CD4-positive, alpha-beta T cell treated with Interleukin-15 for 1 hour (primary cell): ENCODE results near the gene MYCL.
"Not testable (repeated sequence)": the region's sequence is repeated elsewhere in the genome, so short reads cannot be mapped to it uniquely, and the experiment has no call there.

Source experiments
- DNase-seq: peaks from one replicate; pipeline ENCODE4 v3.0.0-alpha.2; 2020

MYCL gene

DNA sequence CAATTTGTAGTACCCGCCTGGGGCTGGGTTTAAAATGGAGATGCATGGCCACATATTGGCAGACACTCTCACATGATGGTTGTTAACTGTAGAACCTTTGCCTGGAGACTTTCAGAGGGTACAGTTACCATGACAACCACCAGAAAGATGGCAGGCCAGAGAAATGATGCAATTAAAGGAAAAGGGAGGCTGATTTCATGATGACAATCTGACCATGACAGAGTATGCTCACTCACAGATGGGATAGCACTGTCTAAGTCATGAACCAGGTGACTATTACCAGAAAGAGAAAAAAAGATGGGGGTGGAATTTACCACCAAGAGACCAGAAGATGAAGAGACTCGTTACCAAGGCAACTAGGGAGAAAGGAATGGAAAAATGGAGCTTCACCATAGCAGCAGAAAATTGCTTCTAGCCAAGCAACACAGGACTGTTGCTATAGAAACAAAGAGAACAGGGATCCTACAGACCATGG is 14.9 kb downstream of the MYCL start:
- DNase-seq: no peak

DNA sequence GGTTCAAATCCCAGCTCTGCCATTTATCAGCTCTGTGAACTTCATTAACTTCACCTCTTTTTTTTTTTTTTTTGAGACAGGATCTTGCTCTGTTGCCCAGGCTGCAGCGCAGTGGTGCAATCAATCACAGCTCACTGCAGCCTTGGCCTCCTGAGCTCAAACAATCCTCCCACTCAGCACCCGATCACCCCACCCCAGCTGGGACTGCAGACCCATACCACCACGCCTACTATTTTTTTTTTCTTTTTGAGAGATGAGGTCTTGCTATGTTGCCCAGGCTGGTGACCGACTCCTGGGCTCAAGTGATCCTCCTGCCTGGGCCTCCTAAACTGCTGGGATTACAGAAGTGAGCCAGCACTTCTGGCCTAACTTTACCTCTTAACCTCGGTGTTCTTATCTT is 16.2 kb downstream of the MYCL start:
- DNase-seq: no peak

DNA sequence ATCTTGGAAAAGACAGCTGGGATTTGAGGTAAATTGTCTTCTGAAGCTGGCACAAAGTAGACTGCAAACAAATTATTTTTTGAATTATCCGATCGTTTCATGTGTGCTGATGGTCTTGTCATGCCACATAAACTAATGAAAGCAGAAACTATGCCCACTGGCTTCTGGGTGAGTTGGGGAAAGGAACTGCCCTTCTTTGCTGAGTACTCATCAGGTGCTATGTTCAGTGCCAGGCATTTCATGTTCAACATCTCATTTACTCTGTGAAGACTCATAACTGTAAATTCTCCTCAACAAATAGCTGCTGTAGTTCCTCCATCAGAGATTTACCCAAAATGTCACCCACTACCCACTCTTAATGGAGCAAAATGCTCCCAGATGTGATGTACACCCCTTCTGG is 19.6 kb downstream of the MYCL start:
- DNase-seq: no peak

DNA sequence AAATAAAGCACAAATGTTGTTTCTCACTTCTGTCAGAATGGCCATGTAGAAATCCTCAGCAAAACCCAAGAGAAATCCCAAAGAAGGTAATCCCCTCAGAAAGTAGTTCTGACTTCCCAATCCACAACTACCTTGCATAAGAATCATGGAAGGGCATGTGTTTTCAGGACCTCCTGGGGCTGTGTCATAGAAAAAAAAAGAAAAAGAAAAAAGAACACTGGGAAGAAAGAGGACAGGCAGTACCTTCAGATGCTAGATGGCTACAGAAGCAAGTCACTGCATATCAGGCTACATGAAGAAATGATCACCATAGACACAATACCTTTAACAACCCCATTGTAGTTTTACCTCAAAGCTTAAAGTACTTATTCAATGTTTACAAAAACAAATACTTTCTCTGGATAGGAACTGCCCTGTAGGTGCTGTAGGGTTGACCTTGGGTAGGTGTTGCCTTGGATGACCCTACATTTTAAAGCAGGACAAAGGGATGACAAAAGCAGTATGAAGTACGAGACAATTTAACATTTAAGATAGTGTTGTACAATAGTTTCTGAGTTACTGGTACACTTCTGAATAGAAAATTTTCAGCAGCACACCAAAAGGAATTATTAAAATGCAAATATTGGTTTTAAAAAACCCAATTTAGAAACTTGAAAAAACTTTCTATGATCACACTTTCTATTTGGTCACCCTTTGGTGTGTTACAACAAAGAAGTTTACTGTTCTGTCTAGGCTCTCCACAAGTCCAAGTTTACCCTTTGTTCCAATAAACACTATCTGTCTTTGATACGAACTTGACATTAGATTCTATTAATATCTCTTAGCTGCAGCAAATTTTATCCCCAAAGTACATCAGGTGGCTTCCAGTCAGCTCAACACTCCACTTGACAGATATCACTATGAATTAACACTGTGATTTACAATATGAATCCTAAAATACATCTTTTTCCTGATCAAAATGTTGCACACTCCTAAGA is 23.4 kb downstream of the MYCL start:
- no peak for DNase-seq

DNA sequence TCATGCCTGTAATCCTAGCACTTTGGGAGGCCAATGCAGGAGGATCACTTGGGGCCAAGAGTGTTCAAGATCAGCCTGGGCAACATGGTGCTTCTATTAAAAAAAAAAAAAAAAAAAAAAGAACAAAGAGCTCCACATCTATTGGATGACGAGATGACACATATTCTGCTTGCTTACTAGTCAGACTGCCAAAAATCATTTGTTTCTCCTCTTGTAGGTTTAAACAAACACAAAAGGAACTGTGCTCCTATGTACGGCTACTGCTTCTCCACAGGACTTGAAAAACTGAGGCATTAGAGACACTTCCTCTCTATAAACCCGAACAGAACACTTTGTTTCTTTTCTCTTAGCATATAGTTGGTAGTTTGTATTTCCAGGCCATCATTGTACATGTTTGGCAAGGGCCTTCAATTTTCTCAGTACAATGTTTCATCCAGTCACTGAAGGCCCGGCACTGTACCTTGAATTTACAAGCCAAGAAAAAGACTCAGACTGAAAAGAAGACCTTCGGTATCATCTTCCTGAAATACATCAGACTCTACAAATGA is 24.4 kb downstream of the MYCL start:
- DNase-seq: no peak

DNA sequence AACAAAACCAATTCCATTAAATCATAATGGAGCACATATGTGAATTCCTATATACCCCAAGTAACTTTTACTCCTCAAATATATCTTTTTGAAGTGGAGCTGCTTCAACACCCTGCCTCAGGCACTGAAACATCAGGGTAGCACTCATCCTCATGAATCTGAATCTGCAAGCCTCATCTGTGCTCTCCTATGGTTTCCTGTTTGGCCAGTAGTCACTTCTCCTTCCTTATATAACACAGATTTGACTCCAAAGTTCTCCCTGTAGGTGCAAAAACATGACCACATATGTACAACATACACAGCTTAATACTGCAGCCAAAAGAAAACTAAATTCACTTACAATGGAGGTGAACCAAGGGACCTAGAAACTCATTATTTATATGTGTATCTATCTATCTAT is 25.6 kb downstream of the MYCL start:
- DNase-seq: no peak

DNA sequence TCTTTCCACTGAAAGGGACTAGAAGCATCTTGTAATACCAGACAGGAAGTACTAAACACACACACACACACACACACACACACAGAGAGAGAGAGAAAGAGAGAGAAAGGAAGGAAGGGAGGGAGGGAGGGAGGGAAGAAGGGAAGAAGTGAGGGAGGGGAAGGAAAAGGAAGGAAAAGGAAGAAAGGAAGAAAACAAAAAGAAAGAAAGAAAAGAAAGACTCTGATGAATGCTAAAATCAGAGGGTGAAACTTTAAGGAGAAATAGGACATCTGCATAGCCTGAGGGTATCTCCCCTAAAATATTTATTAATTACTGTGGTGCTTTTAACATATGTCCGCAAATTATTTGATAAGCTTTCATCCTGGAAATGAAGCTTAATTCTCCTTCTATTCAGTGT is 29.0 kb downstream of the MYCL start:
- DNase-seq: no peak

DNA sequence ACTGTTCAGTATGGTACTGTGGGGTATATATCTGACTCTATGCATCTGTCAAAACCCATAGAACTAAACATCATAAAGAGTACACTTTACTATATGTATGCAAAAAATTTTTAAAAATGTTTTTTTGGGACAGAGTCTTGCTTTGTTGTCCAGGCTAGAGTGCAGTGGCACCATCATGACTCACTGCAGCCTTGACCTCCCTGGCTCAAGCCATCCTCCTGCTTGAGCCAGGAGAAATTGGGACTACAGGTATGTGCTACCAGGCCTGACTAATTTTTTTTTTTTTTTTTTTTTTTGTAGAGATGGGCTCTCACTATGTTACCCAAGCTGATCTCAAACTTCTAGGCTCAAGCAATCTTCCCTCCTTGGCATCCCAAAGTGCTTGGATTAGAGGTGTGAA is 29.9 kb downstream of the MYCL start:
- DNase-seq: no peak

DNA sequence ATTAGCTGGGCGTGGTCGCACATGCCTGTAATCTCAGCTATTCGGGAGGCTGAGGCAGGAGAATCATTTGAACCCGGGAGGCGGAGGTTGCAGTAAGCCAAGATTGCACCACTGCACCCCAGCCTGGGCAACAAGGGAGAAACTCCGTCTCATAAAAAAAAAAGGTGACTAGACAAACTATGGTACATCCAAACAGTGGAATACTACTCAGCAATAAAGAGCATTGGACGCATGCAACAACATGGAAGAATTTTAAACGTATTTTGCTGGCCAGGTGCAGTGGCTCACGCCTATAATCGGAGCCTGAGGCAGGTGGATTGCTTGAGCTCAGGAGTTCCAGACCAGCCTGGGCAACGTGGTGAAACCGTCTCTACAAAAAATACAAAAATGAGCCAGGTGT is 30.7 kb downstream of the MYCL start:
- DNase-seq: not testable (repeated sequence)

DNA sequence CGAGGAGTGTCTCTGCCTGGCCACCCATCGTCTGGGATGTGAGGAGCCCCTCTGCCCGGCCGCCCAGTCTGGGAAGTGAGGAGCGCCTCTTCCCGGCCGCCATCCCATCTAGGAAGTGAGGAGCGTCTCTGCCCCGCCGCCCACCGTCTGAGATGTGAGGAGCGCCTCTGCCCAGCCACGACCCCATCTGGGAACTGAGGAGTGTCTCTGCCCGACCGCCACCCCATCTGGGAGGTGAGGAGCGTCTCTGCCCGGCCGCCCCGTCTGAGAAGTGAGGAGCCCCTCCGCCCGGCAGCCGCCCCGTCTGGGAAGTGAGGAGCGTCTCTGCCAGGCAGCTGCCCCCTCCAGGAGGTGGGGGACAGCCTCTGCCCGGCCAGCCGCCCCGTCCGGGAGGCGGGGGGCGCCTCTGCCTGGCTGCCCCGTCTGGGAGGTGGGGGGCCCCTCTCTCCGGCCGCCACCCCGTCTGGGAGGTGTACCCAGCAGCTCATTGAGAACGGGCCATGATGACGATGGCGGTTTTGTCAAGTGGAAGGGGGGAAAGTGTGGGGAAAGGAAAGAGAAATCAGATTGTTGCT is 32.1 kb downstream of the MYCL start:
- not testable (repeated sequence) for DNase-seq

DNA sequence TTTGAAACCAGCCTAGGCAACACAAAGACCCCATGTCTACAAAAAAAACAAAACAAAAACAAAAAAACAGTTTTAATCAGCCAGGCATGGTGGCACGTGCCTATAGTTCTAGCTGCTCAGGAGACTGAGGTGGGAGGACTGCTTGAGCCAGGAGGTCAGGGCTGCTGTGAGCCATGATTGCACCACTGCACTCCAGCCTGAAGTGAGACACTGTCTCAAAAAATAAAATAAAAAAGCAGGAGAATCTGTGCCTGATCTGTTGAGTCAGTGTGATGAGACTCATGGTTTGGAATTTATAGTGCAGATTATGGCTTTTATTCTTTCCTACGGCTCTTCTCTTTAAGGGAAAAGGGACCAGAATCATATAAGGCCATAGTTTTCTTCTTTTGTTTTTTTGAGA is 35.0 kb downstream of the MYCL start:
- no peak for DNase-seq

DNA sequence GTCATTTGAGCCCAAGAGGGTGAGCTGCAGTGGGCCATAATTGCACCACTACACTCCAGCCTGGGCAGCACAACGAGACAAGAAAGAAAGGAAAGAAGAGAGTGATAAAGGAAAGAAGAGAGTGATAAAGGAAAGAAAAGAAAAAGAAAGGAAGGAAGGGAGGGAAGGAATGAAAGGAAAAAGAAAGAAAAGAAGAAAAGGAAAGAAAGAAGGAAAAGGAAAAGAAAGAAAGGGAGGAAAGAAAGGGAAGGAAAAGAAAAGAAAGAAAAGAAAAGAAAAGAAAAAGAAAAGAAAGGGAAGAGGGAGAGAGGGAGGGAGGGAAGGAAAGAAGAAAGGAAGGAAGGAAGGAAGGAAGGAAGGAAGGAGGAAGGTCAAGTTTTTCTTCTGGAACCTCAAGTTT is 36.0 kb downstream of the MYCL start:
- no peak for DNase-seq

DNA sequence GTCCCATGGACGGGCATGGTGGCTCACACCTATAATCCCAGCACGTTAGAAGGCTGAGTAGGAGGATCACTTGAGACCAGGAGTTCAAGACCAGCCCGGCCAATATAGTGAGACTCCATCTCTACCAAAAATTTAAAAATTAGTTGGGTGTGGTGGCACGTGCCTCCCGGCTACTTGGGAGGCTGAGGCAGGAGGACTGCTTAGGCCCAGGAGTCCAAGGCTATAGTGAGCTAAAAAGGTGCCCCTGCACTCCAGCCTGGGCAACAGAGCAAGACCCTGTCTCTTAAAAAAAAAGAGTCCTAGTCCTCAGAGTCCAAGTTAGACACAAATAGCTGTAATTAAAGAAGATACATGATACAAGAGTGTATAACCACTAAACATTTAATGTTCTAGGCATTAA is 38.5 kb downstream of the MYCL start:
- DNase-seq: no peak

DNA sequence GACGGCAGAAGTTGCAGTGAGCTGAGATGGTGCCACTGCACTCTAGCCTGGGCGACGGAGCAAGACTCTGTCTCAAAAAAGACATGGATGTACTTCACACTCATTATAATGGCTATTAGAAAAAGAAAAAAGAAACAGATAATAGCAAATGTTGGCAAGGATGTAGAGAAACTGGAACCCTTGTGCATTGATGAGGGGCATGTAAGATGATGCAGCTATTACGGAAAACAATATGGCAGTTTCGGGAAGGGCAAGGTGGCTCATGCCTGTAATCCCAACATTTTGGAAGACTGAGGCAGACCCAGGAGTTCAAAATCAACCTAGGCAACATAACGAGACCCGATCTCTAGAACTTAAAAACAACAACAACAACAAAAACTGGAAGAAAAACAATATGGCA is 40.7 kb downstream of the MYCL start:
- no peak for DNase-seq

DNA sequence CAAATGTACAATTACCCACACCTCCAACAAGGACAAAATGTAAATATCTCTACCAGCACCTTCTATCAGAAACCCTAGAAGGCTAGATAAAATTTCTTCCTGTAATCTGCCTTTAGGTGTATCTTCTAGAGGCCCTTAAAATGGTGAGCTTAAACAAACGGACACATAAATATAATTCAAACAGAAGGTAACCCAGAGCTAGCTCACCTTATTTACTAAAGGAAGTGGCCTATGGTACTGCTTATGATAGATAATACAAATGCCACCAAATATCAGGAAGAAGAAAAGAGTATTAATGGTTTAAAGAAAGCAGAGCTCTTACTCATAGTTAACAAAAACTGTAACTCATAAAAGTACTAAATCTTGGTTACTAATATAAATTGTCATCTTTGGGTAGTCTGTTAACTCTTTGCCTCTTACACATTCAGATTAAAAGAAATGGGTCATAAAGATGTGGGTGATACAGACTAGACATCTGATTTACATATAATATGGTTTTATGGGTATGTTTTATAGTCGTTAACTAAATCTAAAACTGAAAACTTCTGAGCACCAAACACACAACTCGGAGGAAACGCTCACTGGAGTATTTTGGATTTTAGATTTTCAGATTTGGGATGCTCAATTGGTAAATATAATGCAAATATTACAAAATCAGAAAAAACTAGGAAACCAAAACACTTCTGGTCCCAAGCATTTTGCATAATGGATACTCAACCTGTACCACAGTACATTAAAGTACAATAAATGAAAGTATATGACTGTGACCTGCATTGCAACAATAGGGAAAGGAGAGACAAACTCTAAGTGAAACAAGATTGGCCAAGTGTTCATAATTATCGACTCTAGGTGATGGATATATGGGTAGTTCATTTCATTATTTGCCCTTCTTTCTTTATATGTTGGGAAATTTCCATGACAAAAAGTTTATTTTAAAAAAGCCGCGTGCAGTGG is 41.6 kb downstream of the MYCL start:
- no peak for DNase-seq

DNA sequence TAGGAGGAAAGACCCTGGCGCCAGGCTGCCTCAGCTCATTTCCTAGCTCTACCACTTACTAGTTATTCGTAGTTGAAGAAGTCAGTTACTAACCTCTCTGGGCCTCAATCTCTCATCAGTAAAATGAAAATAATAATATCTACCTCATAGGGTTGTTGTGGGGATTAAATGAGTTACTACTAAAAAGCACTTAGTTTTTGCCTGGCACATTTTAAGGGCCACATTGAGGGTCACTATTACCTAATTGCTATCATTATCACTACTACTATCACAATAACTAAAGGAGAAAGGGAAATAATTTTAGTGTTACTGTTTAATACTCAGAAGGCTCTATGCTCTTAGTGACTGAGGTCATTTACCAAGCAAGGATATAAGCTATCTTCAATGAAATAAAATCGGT is 43.4 kb downstream of the MYCL start:
- no peak for DNase-seq

DNA sequence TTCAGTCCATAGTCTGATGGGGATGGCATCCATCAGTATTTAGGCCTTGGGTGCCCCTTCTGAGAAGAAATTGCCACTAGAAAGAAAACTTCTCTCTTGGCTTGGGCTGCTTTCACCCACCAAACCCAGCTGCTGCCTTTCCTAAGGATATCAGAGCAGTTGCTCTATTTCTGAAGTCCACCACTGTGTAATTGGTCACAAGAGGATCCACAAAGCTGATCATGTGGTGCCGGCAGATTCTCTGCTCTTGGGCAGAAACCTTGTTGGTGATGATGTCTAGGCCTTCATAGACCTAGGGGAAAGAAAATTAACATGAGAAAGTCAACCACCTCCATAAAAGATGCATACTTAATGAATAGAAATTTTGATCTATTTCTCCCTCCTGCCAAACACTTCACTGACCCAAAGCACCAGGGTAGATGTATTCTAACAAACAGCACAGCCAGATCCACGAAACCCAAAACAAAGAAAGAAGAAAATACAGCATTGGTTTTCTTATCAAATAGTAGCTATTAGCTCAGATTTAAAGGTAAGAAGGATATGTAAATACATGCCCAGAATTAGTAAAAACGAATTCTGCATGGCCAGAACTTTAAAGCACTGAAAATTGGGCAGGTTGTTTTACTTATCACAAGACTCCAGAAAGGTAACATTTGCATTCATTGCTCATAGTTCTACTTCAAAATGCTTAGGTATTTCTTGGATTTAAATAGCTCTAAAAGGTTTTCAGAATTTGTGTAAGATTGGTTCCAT is 44.4 kb downstream of the MYCL start:
- DNase-seq: no peak

DNA sequence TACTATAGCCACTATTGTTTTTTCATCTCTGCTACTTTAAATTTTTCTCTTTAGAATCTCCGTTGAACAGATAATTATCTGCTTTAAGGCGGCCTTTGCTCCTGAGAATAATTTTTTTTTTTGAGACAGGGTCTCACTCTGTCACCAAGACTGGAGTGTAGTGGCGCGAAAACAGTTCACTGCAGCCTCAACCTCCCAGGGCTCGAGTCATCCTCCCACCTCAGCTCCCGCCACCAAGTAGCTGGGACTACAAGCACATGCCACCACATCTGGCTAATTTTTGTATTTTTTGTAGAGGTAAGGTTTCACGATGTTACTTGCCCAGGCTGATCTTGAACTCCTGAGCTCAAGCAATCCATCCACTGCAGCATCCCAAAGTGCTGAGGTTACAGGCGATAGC is 47.0 kb downstream of the MYCL start:
- DNase-seq: no peak

DNA sequence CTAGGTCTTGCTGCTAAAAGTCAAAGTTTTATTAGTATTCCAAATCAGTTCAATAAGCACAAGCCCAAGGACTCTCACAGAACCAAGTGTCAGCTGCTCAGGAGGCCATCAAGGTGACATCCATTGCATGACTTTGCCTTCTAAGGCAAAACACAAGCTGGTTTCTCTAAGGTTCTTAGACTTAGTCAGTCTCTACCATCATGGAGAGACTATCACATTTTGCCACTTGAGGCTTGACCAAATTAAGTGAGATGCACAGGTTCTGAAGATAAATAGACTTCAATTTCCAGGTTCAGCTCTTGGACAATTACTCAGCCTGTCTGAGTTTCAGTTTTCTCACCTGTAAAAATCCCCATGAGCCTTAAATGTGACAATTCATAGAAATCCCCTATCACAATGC is 47.4 kb downstream of the MYCL start:
- DNase-seq: no peak

DNA sequence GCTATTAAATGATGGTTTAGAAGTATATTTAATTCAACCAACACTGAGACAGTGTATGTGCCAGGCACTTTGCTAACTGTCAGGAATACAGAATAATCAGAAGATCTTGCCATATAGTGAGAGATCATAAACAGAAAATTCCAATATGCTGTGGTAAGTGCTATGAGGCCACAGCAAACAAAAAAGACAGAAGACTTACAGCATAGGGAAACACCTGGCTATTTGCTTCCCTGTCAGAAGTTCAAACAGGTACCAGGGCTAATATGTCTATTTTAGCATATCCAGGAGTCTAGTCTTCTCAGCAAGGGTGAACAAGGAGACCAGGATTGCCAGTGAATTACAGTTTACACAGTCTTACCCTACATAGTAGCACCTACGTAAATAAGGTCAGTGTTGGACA is 48.8 kb downstream of the MYCL start:
- no peak for DNase-seq

DNA sequence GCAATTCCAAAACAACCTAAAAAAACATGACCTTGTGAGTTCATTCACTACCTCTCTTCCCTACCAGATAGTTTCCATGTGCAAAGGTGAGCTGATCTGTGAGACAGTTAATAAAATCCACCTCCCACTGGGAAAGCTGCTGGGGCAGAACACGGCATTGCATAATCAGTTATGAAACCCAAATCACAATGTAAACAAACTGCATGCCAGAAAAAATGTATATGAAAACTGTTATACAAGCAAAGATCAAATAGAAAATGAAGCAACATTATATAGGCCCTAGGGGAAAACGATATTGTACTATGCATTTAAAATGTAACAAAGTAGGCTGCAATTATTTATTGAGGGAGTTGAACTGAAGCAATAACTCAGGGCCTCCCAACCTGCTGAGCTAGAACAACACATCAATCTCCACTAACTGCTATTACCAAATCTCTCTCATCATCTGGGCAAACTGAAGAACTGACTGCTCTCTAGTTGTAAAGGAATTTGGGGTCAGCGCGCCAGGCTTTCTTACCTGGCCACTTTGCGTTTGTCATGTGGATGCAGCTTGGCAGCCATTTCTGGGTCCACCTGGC is 49.4 kb downstream of the MYCL start:
- DNase-seq: no peak
